RWPE1 (cell line): Measurements from ENCODE around the gene PRMT5.
A peak's percentile ranks its signal among the peaks of the same experiment; 100 is the strongest.

Source experiments
- CTCF ChIA-PET: fragments of 350-600 bp; sonication (Branson Sonifier 250); formaldehyde crosslinking; extraction: SDS; loops from one replicate; lab custom pipeline; 2021; lab: Yijun Ruan, JAX
- POLR2A ChIA-PET: fragments of 400-600 bp; formaldehyde crosslinking; extraction: SDS; loops from one replicate; lab custom pipeline; 2020; ENCODE audit warnings: antibody characterized with exemption; ENCODE audit not compliant: low non-redundant PET; lab: Yijun Ruan, JAX
- DNase-seq: peaks from one replicate; pipeline ENCODE4 v3.0.0; 2012; ENCODE audit warnings: low spot score
- H3K27ac ChIP-seq: fragments of 450-650 bp; 2 replicates; pipeline ENCODE4 v1.5.1; 2017
- TF ChIP-seq, protein P1 (sequence below): fragments of 450-650 bp; conservative IDR thresholded peaks from 2 replicates; pipeline ENCODE4 v1.5.1; 2017; ENCODE audit warnings: low read depth, mild to moderate bottlenecking

The PRMT5 gene

DNA sequence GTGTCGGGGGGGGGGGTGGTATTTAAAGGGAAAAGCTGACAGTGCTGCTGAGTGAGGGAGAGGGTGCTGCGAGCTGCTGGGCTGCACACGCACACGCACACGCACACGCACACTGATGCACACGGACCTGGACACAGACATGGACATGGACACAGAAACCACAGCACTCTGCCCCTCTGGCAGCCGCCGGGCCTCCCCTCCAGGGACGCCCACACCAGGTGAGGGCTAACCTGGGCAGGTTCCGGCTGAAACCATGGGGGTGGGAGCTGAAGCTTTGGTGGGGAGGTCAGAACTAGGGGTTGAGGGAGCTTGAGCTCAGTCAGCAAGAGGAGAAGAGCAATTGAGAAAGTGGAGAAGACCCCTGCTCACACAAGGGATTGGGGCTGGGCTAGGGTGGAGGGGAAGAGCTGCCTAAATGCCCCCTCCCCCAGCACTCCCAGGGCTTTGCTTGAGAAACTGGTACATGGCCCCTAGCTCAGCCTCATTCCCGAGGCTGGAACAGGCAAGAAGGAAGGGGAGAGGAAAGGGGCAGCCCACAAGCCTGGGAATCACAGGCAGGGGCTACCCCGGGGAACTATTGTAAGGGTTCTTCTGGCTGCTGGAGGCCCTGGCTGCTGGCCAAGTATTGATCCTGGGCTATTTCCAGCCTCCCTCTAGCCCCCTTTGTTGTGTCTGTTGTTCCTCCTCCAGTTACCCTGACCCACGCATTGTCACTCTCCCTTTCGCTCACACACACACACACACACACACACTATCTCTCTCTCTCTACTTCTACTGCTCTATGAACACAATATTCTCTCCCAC lies 45.8 kb downstream of the PRMT5 start, which contains the start of gene REM2:
Gene REM2, plus strand, starts transcription at position 50 of the 804 bp plus-strand sequence. Its CDS starts 66 bp downstream, at position 116.
- ChIA-PET POLR2A (no interaction called here), CTCF (interaction anchor here (6.4 kb wide), 1 partner anchor 11 kb away, joined by 40 read pairs; the partner anchor contains the start of gene LRP10)
- TF ChIP-seq, protein P1, sequence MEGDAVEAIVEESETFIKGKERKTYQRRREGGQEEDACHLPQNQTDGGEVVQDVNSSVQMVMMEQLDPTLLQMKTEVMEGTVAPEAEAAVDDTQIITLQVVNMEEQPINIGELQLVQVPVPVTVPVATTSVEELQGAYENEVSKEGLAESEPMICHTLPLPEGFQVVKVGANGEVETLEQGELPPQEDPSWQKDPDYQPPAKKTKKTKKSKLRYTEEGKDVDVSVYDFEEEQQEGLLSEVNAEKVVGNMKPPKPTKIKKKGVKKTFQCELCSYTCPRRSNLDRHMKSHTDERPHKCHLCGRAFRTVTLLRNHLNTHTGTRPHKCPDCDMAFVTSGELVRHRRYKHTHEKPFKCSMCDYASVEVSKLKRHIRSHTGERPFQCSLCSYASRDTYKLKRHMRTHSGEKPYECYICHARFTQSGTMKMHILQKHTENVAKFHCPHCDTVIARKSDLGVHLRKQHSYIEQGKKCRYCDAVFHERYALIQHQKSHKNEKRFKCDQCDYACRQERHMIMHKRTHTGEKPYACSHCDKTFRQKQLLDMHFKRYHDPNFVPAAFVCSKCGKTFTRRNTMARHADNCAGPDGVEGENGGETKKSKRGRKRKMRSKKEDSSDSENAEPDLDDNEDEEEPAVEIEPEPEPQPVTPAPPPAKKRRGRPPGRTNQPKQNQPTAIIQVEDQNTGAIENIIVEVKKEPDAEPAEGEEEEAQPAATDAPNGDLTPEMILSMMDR: no peak
- DNase-seq: no peak
- H3K27ac ChIP-seq: peak within 1 kb of the TSS; percentile 45

DNA sequence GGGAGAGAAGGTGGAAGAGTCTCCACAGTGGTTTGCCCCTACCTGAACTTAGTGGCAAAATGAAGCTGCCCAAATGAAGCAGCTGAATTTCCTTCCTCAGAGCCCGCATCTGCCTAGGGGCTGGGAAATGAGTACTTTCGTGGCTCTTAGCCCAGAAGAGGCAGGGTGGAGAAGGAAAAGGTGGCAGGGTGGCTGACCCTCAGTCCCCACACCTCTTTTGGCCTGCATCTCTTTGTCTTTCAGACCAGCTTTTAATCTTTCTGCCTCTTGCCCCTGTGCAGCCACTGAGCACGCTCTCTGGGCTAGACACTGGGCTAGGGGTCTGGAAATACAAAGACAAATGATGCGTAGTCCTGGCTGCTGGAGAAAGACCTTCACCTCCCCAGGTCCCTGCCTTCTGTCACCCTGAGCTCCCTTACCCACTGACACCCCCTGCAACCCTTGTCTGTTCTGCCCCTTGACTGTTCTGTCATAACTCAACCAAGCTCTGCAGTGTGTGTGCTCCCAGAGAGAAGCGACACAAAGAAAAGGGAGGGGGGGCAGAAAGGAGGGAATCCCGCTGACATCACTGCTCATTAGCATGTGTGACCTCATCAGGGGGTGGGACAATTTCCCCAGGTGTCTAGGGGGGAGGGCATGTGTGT lies 46.5 kb downstream of the PRMT5 start:
- ChIA-PET CTCF (interaction anchor here (1.9 to 6.4 kb wide), 2 partner anchors 10 to 18 kb away, joined by 7 to 40 read pairs; partner anchors contain the start of gene LRP10), POLR2A (no interaction called here)
- DNase-seq: peak; percentile 71
- TF ChIP-seq, protein P1: no peak
- peak overlapping the region; percentile 45 for H3K27ac ChIP-seq

DNA sequence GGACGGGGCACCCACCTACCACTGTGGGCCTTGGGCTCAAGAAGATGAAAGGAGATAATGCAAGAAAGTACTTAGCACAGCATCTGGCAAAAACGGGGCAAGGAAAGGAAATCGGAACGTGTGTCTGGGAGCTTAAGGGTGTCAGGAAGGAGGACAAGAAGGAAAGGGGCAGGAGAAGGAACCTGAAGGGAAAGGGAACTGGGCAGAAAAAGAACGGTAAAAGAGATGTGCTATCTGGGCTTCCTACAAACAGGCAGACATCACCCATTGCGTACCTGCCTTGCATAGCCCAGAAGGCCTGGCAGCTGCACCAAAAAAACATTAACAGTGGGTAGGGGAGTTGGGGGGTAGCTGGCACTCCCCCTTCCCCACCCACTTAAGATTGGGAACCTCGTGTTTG lies 47.1 kb downstream of the PRMT5 start:
- peak overlapping the region; percentile 45 for H3K27ac ChIP-seq
- POLR2A ChIA-PET: no interaction called here
- CTCF ChIA-PET: interaction anchor here (1.9 to 6.4 kb wide), 2 partner anchors 9 to 18 kb away, joined by 7 to 40 read pairs; partner anchors contain the start of gene LRP10
- DNase-seq: no peak
- TF ChIP-seq, protein P1: no peak

DNA sequence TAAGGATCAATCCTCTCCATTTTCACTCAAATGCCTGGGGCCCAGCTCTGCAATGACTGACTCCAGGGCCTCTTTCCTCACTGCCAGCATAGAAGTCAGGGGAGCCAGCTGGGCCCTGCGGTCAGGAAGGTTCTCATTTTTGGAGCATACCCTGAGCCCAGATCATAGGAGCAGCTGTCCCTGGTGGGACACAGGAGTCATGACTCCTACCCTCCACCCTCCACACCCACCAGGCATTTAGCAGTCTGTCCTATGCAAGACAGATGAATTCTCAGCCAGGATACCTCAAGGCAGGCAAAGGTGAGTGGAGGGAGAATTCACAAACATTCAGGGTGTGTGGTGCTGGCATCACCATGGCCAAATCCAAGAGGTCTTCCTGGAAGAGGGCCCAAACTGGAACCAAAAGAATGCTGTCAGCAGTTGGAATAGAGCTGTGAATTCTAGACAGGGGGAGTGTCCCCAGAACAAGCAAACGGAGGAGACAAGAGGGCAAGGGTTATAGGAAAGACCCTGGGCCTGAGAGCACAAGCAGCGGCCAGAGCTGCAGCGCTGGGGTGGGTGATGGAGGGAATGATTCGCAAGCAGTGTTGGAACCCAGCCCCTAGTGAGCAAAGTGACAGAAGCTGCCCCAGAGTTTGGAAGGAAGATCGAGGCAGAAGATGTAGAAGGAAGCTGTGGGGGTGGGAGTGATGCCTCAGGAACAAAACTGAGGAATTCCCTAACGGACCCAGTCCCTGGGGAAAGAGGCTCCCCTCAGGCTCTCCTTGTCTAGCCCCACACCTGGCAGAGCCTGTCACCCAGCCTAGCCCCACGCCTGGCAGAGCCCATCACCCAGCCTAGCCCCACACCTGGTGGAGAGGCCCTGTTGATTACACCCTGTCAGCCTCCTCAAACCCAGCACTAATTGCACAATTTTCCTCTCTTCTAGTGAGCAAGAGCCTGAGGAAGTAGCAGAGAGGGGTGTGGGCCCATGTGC lies 50.6 kb downstream of the PRMT5 start:
- TF ChIP-seq, protein P1: no peak
- CTCF ChIA-PET: no interaction called here
- peak overlapping the region; percentile 51 for H3K27ac ChIP-seq
- POLR2A ChIA-PET: no interaction called here
- no peak for DNase-seq

DNA sequence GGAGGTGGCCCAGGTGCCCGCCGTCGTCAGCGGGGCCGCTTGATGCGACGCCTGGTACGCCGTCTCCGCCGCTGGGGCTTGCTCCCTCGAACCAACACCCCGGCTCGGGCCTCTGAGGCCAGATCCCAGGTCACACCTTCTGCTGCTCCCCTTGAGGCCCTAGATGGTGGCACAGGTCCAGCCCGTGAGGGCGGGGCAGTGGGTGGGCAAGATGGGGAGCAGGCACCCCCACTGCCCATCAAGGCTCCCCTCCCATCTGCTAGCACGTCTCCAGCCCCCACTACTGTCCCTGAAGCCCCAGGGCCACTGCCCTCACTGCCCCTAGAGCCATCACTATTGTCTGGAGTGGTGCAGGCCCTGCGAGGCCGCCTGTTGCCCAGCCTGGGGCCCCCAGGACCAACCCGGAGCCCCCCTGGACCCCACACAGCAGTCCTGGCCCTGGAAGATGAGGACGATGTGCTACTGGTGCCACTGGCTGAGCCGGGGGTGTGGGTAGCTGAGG lies 52.1 kb downstream of the PRMT5 start:
- no peak for DNase-seq
- POLR2A ChIA-PET: no interaction called here
- CTCF ChIA-PET: no interaction called here
- peak overlapping the region; percentile 51; the same call in 1 of the 2 replicates for H3K27ac ChIP-seq
- TF ChIP-seq, protein P1: no peak
